Measurements from ENCODE around the gene JMJD8. TPM values are rescaled to one million over a fixed set of nuclear protein-coding genes. Genes with fewer than 3 reads are reported as not detected.
A peak's percentile ranks its signal among the peaks of the same experiment; 100 is the strongest.

The JMJD8 gene
- total and polyA plus RNA-seq, 3 experiments from 2014 or later: 53.0 to 56.6 (median 55.9) TPM

- Mint-ChIP-seq H3K9me3 (no peaks in the 10 kb centered on the region), H3K27me3 (peaks cover 0 to 2% of the 10 kb centered on the region in 2 donors), H3K27ac (peak within 1 kb of the TSS; percentile 50 to 94 (median 82)), H3K36me3 (peaks cover 0 to 31% (median 3%) of the 10 kb centered on the region in 3 donors), H3K4me1 (peaks cover 13 to 52% (median 20%) of the 10 kb centered on the region in 3 donors), H3K4me3 (peak within 1 kb of the TSS; percentile 80 to 91 (median 82))
- Histone ChIP-seq H3K36me3 (ENCODE audit: insufficient read depth, low read length) (peaks cover 8% of the 10 kb centered on the region), H3K27ac (ENCODE audit: low read depth, low read length) (peak within 1 kb of the TSS; percentile 72), H3K4me3 (ENCODE audit: low read length) (peak within 1 kb of the TSS; percentile 67), H3K9me3 (ENCODE audit: low read length) (no peaks in the 10 kb centered on the region), H3K4me1 (ENCODE audit: insufficient read depth, low read length) (peaks cover 32% of the 10 kb centered on the region), H3K27me3 (ENCODE audit: insufficient read depth, low read length, poor library complexity, severe bottlenecking) (no peaks in the 10 kb centered on the region)
- ChIA-PET POLR2A (interaction anchor here (0.9 to 1.9 kb wide), 7 partner anchors 10 to 108 kb away, joined by 3 to 15 read pairs (median 5); partner anchors contain the start of genes HAGHL, METTL26, RHOT2 and RPUSD1), CTCF (interaction anchor here (0.8 to 1.8 kb wide), 5 partner anchors 10 to 31 kb away, joined by 3 to 8 read pairs (median 3); partner anchors contain the start of genes RHOT2, WDR24 and WDR90)
- peak; percentile 81 to 91 (median 85) for DNase-seq
Measured at GRCh38 chr16:679814-680624, 4.1 kb downstream of the JMJD8 start, which contains the start of gene STUB1. TSS of gene STUB1 (plus strand) at chr16:680410. CDS start at chr16:680526, 116 bp downstream.

DNA sequence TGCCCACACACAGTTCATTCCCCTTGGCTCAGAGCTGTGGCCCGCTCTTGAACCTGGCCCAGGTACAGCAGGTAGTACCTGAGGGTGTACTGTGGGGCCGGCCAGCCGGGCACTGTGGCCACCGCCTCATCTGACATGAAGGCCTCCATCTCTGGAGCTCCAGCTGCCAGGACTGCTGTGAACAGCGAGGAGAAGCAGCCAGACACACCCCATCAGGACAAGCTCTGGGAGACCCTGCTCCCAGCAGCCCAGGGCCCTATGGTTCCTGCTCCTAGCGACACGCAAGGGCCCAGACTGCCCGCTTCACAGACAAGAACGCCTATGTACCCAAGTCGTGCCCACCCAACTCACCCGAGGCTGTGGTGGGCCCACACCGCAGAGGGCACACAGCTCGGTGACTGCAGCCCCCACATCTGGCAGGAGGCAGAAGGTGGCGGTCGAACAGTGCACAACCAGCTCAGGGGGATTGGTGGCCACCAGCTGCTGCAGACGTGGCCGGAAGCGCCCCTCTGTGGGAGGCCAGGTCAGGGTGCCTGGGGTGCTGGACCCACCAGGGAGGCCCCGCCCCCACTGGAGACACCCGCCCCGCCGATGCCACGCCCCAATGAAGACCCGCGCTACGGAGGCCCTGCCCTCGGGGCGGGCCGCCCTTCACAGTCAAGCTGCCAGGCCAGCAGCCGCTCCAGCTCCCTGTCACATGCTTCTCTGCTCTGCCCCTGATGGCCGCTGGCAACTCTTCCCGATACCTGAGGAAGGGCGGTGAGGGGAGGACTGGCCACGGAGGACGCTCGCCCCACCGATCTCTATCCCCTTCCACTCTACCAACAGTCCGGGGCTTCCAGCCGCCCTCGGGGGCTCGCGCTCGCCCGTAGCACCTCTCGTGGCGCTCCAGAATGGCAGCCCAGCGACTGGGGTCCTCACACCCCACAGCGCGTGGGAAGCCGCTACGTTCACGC is 5.0 kb downstream of the JMJD8 start:
- H3K9me3 ChIP-seq (ENCODE audit: low read length): no peaks in the 10 kb centered on the region
- Mint-ChIP-seq H3K27me3 (peaks cover 0 to 6% of the 10 kb centered on the region in 2 donors), H3K4me1 (peaks cover 13 to 50% (median 20%) of the 10 kb centered on the region in 3 donors), H3K9me3 (no peaks in the 10 kb centered on the region), H3K27ac (peak overlapping the region in 7 of 8 donors; percentile 66 to 86 (median 79)), H3K4me3 (peak overlapping the region; percentile 80 to 92 (median 81)), H3K36me3 (peaks cover 0 to 30% (median 3%) of the 10 kb centered on the region in 3 donors)
- CTCF ChIA-PET: interaction anchor here (0.6 to 1.3 kb wide), 3 partner anchors 12 to 43 kb away, joined by 3 to 7 read pairs (median 4); partner anchors contain the start of genes METTL26 and RHOT2
- peak; percentile 52 to 74 (median 56) for DNase-seq
- H3K36me3 ChIP-seq (ENCODE audit: insufficient read depth, low read length): peaks cover 8% of the 10 kb centered on the region
- peak overlapping the region; percentile 24 for H3K27ac ChIP-seq (ENCODE audit: low read depth, low read length)
- H3K4me1 ChIP-seq (ENCODE audit: insufficient read depth, low read length): peaks cover 32% of the 10 kb centered on the region
- H3K27me3 ChIP-seq (ENCODE audit: insufficient read depth, low read length, poor library complexity, severe bottlenecking): no peaks in the 10 kb centered on the region
- POLR2A ChIA-PET: interaction anchor here (1.1 to 1.9 kb wide), 3 partner anchors 10 to 43 kb away, joined by 4 to 7 read pairs (median 5); partner anchors contain the start of gene METTL26
- peak overlapping the region; percentile 51 for H3K4me3 ChIP-seq (ENCODE audit: low read length)

DNA sequence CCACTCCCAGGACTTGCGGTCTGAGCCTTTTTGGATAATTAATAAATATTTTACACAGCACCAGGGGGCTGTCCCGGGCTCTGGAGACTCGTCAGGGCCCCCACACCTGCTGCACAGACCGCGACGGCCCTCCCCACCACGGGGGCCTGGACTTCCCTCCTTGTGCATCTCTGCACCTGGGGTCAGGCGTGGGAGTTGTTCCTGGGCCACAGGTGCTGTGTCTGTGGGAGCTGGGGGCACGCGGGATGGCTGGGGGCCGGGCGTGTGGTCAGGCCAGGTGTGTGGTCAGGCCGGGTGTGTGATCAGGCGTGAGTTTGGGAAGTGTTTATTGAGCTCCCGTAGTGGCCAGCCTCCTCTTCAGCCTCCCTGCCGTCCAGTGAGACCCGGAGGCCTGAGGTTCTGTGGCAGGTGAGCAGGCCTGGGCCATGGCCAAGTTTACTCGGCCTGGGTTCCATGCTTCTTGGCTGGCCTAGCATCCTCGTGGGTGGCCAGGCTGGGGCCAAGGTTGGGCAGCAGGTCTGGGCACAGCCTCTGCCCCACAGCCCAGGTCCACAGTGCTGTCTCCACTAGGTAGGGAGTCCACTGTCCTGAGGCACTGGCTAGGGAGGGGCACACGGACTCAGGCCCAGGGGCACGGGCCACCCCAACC is 5.8 kb downstream of the JMJD8 start:
- Histone ChIP-seq H3K27ac (ENCODE audit: low read depth, low read length) (no peak overlapping the region), H3K4me1 (ENCODE audit: insufficient read depth, low read length) (peaks cover 28% of the 10 kb centered on the region), H3K9me3 (ENCODE audit: low read length) (no peaks in the 10 kb centered on the region), H3K36me3 (ENCODE audit: insufficient read depth, low read length) (peaks cover 8% of the 10 kb centered on the region), H3K27me3 (ENCODE audit: insufficient read depth, low read length, poor library complexity, severe bottlenecking) (no peaks in the 10 kb centered on the region), H3K4me3 (ENCODE audit: low read length) (no peak overlapping the region)
- H3K4me1 Mint-ChIP-seq: peaks cover 13 to 45% (median 20%) of the 10 kb centered on the region in 3 donors
- H3K36me3 Mint-ChIP-seq: peaks cover 0 to 28% (median 3%) of the 10 kb centered on the region in 3 donors
- peak overlapping the region in 1 of 8 donors; percentile 79 for H3K27ac Mint-ChIP-seq
- DNase-seq: no peak
- H3K4me3 Mint-ChIP-seq: peak overlapping the region in 2 of 7 donors; percentile 35 to 92
- ChIA-PET CTCF (interaction anchor here (1.3 kb wide), 1 partner anchor 11 kb away, joined by 7 read pairs; the partner anchor contains the start of gene RHOT2), POLR2A (interaction anchor here (1.1 to 1.2 kb wide), 2 partner anchors 9 to 17 kb away, joined by 4 to 5 read pairs; no protein-coding TSS in a partner anchor)
- H3K27me3 Mint-ChIP-seq: peaks cover 0 to 6% of the 10 kb centered on the region in 2 donors
- no peaks in the 10 kb centered on the region for H3K9me3 Mint-ChIP-seq

GRCh38 chr16:677316-678190 is 6.6 kb downstream of the JMJD8 start:
- no peaks in the 10 kb centered on the region for H3K9me3 Mint-ChIP-seq

GRCh38 chr16:676913-677312 is 7.2 kb downstream of the JMJD8 start:
- peak overlapping the region in 3 of 7 donors; percentile 8 to 76 (median 39) for H3K4me3 Mint-ChIP-seq
- H3K27ac ChIP-seq (ENCODE audit: low read depth, low read length): no peak overlapping the region
- peaks cover 0 to 6% of the 10 kb centered on the region in 2 donors for H3K27me3 Mint-ChIP-seq
- no peak overlapping the region for H3K4me3 ChIP-seq (ENCODE audit: low read length)
- CTCF ChIA-PET: interaction anchor here (1.3 kb wide), 1 partner anchor 15 kb away, joined by 3 read pairs; no protein-coding TSS in a partner anchor
- H3K36me3 ChIP-seq (ENCODE audit: insufficient read depth, low read length): peaks cover 9% of the 10 kb centered on the region
- no peaks in the 10 kb centered on the region for H3K9me3 Mint-ChIP-seq
- peak in 2 of 5 donors; percentile 38 to 70 for DNase-seq
- H3K27me3 ChIP-seq (ENCODE audit: insufficient read depth, low read length, poor library complexity, severe bottlenecking): no peaks in the 10 kb centered on the region
- POLR2A ChIA-PET: interaction anchor here (1.1 kb wide), 1 partner anchor 33 kb away, joined by 3 read pairs; no protein-coding TSS in a partner anchor
- H3K4me1 Mint-ChIP-seq: peaks cover 12 to 31% (median 15%) of the 10 kb centered on the region in 3 donors
- H3K4me1 ChIP-seq (ENCODE audit: insufficient read depth, low read length): peaks cover 22% of the 10 kb centered on the region
- no peaks in the 10 kb centered on the region for H3K9me3 ChIP-seq (ENCODE audit: low read length)
- no peak overlapping the region for H3K27ac Mint-ChIP-seq
- peaks cover 0 to 29% (median 0%) of the 10 kb centered on the region in 3 donors for H3K36me3 Mint-ChIP-seq

More at GRCh38 chr16:677316-678190, 6.6 kb downstream of the JMJD8 start:
- Histone ChIP-seq H3K27ac (ENCODE audit: low read depth, low read length) (no peak overlapping the region), H3K27me3 (ENCODE audit: insufficient read depth, low read length, poor library complexity, severe bottlenecking) (no peaks in the 10 kb centered on the region), H3K4me1 (ENCODE audit: insufficient read depth, low read length) (peaks cover 24% of the 10 kb centered on the region), H3K9me3 (ENCODE audit: low read length) (no peaks in the 10 kb centered on the region), H3K4me3 (ENCODE audit: low read length) (no peak overlapping the region), H3K36me3 (ENCODE audit: insufficient read depth, low read length) (peaks cover 8% of the 10 kb centered on the region)
- ChIA-PET CTCF (no interaction called here), POLR2A (interaction anchor here (1.2 kb wide), 1 partner anchor 9 kb away, joined by 4 read pairs; no protein-coding TSS in a partner anchor)
- Mint-ChIP-seq H3K27me3 (peaks cover 0 to 6% of the 10 kb centered on the region in 2 donors), H3K4me3 (no peak overlapping the region), H3K27ac (no peak overlapping the region), H3K36me3 (peaks cover 0 to 31% (median 2%) of the 10 kb centered on the region in 3 donors), H3K4me1 (peaks cover 13 to 37% (median 17%) of the 10 kb centered on the region in 3 donors)
- no peak for DNase-seq

GRCh38 chr16:676565-676902 is 7.6 kb downstream of the JMJD8 start:
- peaks cover 0 to 6% of the 10 kb centered on the region in 2 donors for H3K27me3 Mint-ChIP-seq
- Histone ChIP-seq H3K27ac (ENCODE audit: low read depth, low read length) (no peak overlapping the region), H3K9me3 (ENCODE audit: low read length) (no peaks in the 10 kb centered on the region), H3K4me3 (ENCODE audit: low read length) (no peak overlapping the region), H3K27me3 (ENCODE audit: insufficient read depth, low read length, poor library complexity, severe bottlenecking) (no peaks in the 10 kb centered on the region), H3K36me3 (ENCODE audit: insufficient read depth, low read length) (peaks cover 5% of the 10 kb centered on the region), H3K4me1 (ENCODE audit: insufficient read depth, low read length) (peaks cover 18% of the 10 kb centered on the region)
- CTCF ChIA-PET: interaction anchor here (1.2 to 1.3 kb wide), 2 partner anchors 15 to 64 kb away, joined by 3 read pairs; partner anchors contain the start of gene CIAO3
- H3K36me3 Mint-ChIP-seq: peaks cover 0 to 28% (median 0%) of the 10 kb centered on the region in 3 donors
- no peak for DNase-seq
- H3K27ac Mint-ChIP-seq: no peak overlapping the region
- POLR2A ChIA-PET: interaction anchor here (1.1 kb wide), 1 partner anchor 33 kb away, joined by 3 read pairs; no protein-coding TSS in a partner anchor
- H3K4me1 Mint-ChIP-seq: peaks cover 8 to 27% (median 11%) of the 10 kb centered on the region in 3 donors
- peak overlapping the region in 1 of 7 donors; percentile 76 for H3K4me3 Mint-ChIP-seq
- H3K9me3 Mint-ChIP-seq: no peaks in the 10 kb centered on the region

All from CD8-positive, alpha-beta memory T cell (primary cell).